BE2C (cell line): ENCODE results near the gene FAM168A.

Experiments used
- DNase-seq: peaks from one replicate; pipeline ENCODE4 v3.0.0-alpha.2; 2020
- H3K27me3 ChIP-seq: fragments of 250-450 bp; sonication (Bioruptor Pico); 2 replicates; pipeline ENCODE4 v1.5.1; 2020; ENCODE audit warnings: mild to moderate bottlenecking
- H3K36me3 ChIP-seq: fragments of 250-450 bp; sonication (Bioruptor Pico); 2 replicates; pipeline ENCODE4 v1.5.1; 2020; ENCODE audit warnings: mild to moderate bottlenecking
- H3K4me1 ChIP-seq: fragments of 250-450 bp; sonication (Bioruptor Pico); 2 replicates; pipeline ENCODE4 v1.5.1; 2020
- H3K4me3 ChIP-seq: 2 replicates; pipeline ENCODE4 v1.5.1; 2011; ENCODE audit warnings: low read depth, low read length
- H3K9me3 ChIP-seq: fragments of 250-450 bp; sonication (Bioruptor Pico); 2 replicates; pipeline ENCODE4 v1.5.1; 2020
- TF ChIP-seq, protein P1 (sequence below): IDR thresholded peaks from 2 replicates; pipeline ENCODE4 v1.5.1; 2012; ENCODE audit warnings: mild to moderate bottlenecking, low read depth, low read length

FAM168A gene

DNA sequence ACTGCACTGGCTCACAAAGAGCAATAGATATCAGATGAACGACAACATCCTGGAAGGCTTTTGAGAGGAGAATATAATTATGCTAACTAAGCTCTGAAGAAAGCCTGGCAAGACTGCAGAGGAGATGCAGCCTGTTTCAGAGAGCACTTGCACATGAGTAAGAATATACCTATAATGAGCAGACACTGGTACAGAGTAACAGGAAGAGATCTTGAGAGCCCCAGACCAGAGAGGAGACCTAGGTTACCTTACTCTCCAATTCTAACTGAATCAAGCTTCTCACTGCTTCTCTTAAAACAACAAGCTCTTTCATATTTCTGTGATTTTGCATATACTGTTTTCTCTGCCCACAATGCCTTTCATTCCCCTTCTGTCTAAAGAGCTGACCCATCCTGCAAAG, 66.5 kb downstream of the FAM168A start:
- TF ChIP-seq, protein P1, sequence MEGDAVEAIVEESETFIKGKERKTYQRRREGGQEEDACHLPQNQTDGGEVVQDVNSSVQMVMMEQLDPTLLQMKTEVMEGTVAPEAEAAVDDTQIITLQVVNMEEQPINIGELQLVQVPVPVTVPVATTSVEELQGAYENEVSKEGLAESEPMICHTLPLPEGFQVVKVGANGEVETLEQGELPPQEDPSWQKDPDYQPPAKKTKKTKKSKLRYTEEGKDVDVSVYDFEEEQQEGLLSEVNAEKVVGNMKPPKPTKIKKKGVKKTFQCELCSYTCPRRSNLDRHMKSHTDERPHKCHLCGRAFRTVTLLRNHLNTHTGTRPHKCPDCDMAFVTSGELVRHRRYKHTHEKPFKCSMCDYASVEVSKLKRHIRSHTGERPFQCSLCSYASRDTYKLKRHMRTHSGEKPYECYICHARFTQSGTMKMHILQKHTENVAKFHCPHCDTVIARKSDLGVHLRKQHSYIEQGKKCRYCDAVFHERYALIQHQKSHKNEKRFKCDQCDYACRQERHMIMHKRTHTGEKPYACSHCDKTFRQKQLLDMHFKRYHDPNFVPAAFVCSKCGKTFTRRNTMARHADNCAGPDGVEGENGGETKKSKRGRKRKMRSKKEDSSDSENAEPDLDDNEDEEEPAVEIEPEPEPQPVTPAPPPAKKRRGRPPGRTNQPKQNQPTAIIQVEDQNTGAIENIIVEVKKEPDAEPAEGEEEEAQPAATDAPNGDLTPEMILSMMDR = no peak
- DNase-seq = no peak
- H3K4me1 ChIP-seq = peaks cover 6% of the 10 kb centered on the region
- H3K36me3 ChIP-seq = no peaks in the 10 kb centered on the region
- H3K9me3 ChIP-seq = no peaks in the 10 kb centered on the region
- H3K27me3 ChIP-seq = no peaks in the 10 kb centered on the region
- H3K4me3 ChIP-seq = no peak overlapping the region

GRCh38 chr11:73530109-73530508, 67.8 kb downstream of the FAM168A start:
- H3K4me1 ChIP-seq = peaks cover 6% of the 10 kb centered on the region
- H3K36me3 ChIP-seq = no peaks in the 10 kb centered on the region
- TF ChIP-seq, protein P1 = no peak
- H3K9me3 ChIP-seq = no peaks in the 10 kb centered on the region
- no peak overlapping the region for H3K4me3 ChIP-seq
- H3K27me3 ChIP-seq = no peaks in the 10 kb centered on the region
- no peak for DNase-seq

DNA sequence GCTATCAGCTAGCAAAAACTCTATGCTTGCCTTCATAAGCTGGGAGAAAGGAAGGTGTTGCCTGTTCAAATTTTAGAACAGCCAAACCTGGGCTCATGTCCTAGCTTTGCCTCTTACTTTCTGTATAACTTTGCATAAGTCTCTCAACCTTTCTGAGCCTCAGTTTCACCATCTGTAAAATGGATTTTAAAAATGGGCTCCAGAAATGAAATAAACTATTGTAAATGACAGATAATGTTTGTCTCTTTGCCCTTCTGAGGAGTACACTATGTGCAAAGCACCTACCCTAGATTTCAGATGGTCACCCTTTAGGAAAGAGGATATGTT, 68.7 kb downstream of the FAM168A start:
- Histone ChIP-seq H3K36me3 (no peaks in the 10 kb centered on the region), H3K4me3 (no peak overlapping the region), H3K4me1 (peaks cover 6% of the 10 kb centered on the region), H3K9me3 (no peaks in the 10 kb centered on the region), H3K27me3 (no peaks in the 10 kb centered on the region)
- no peak for DNase-seq
- TF ChIP-seq, protein P1 = no peak

DNA sequence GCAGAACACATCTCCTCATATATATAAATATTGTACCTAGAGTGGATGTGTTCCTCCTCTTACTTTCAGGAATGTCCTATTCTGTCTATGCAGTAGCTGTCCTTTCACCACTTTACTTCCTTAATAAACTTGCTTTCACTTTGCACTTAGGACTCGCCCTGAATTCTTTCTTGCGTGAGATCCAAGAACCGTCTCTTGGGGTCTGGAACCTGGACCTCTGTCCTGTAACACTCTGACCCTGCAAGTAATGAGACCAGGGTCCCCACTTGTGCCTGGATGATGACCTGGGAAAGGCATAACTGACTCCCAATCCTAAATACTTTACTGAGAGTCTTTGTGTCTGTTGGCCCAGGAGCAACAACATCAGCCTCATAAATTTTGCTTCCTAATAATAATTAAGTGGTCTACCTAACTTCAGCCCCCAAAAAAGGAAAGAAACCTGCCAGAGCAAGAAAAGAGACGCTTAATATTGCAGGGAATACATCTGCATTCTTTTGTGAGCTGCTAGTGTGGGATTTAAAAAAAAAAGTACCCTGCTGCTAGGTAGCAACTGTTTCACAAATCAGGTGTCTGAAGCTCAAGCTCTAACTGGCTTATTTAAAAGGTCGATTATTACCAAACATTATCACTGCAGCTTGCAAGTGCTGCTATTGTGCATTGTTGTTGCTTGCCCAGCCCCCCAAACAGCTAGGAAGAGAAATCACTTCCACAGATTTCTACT, 69.3 kb downstream of the FAM168A start:
- Histone ChIP-seq H3K36me3 (no peaks in the 10 kb centered on the region), H3K9me3 (no peaks in the 10 kb centered on the region), H3K27me3 (no peaks in the 10 kb centered on the region), H3K4me3 (no peak overlapping the region), H3K4me1 (peaks cover 6% of the 10 kb centered on the region)
- DNase-seq = no peak
- TF ChIP-seq, protein P1 = no peak

- H3K4me3 ChIP-seq = no peak overlapping the region
- H3K4me1 ChIP-seq = peaks cover 6% of the 10 kb centered on the region
- no peak for DNase-seq
- H3K27me3 ChIP-seq = no peaks in the 10 kb centered on the region
- TF ChIP-seq, protein P1 = no peak
- H3K9me3 ChIP-seq = no peaks in the 10 kb centered on the region
- H3K36me3 ChIP-seq = no peaks in the 10 kb centered on the region
These were observed 69.9 kb downstream of the FAM168A start for GRCh38 chr11:73528013-73528412.

DNA sequence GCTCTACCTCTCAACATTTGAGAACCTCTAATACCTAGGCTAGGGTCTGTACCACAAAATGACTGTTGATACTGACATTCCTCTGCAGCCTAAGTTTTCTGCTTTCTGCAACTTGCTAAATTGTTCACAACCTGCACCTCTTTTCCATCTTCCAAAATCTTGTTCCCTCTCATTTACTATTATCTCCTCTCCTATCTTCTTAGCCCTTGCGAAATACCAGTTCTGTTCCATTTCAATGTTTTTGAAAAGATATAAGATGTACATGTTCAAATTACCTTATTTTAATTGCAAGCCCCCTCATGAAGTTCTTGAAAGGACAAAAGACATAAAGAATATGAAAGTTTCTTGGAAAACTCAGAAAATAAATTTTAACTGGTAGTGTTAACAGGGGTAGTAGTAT, 72.3 kb downstream of the FAM168A start:
- no peaks in the 10 kb centered on the region for H3K9me3 ChIP-seq
- no peaks in the 10 kb centered on the region; the same call in 1 of the 2 replicates for H3K4me1 ChIP-seq
- TF ChIP-seq, protein P1 = no peak
- no peaks in the 10 kb centered on the region for H3K36me3 ChIP-seq
- DNase-seq = no peak
- no peaks in the 10 kb centered on the region for H3K27me3 ChIP-seq
- no peak overlapping the region for H3K4me3 ChIP-seq
